Skeletal muscle cell (primary cell): ENCODE results near the gene PRR30.
"Not testable (repeated sequence)": the region's sequence is repeated elsewhere in the genome, so short reads cannot be mapped to it uniquely, and the experiment has no call there.

ENCODE experiments used
- DNase-seq: peaks from one replicate; pipeline ENCODE4 v3.0.0-alpha.2; 2010; ENCODE audit warnings: low read depth
- H3K4me3 ChIP-seq: 2 replicates; pipeline ENCODE4 v1.5.1; 2011; ENCODE audit warnings: low read depth, mild to moderate bottlenecking, control low read depth, low read length, moderate library complexity

The PRR30 gene

DNA sequence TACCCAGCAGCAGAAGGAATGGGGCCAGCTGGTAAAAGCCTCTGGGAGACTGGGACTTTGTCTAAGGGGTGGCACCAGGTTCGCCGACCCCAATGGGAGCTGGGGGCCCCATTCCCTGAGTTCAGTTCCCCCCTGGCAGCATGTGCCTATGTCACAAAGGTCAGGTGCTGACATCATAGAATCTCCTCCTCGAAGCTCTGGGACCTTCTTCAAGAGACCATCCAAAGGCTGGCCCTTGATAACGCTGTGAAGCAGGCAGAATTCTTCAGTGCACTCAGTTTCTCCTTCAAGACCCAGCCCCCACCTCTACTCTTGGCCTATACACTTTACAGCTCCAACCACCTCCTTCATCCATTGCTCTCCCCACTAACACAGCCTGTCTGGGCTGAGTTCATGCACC is at the start of gene PRR30:
Gene PRR30, minus strand, starts transcription at position 101 of the 400 bp plus-strand sequence. CDS start 1,081 bp downstream, outside the sequence.
- no peak for DNase-seq

DNA sequence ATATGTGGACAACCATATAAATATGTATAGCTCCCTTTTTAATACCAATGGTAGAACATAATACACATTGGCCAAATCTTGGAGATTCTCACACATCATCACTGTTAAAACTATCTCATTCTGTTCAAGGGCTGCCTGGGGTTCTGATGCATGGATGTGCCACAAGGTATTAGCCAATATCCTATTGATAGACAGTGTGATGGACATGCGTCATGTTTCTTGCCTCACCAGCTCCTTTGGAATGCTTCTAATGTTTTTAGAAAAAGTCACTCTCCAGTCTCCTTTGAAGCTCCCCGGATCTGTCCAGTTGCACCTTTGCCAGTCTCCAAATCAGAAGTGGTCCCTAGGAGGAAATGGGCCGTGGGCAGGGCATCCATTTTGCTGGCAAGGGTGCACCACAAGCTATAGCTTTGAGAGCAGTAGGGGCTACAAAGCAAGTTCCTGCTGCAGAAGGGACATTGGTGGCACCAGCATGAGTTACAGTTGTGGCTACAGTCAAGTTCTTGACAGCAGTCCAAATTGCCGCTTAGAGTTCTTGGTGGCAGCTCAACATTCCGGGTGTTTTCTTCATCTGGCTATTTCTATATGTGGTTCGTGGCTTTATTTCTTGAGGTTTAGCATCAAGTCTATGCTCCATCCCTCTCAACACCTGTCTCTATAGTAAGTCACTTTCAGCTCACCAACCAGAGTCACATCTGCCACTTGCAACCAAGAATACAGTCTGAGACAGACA is 47.6 kb upstream of the PRR30 start:
- DNase-seq = no peak
- no peak overlapping the region for H3K4me3 ChIP-seq

More for the DNA sequence above, at the start of gene PRR30:
- no peak within 1 kb of the TSS for H3K4me3 ChIP-seq

DNA sequence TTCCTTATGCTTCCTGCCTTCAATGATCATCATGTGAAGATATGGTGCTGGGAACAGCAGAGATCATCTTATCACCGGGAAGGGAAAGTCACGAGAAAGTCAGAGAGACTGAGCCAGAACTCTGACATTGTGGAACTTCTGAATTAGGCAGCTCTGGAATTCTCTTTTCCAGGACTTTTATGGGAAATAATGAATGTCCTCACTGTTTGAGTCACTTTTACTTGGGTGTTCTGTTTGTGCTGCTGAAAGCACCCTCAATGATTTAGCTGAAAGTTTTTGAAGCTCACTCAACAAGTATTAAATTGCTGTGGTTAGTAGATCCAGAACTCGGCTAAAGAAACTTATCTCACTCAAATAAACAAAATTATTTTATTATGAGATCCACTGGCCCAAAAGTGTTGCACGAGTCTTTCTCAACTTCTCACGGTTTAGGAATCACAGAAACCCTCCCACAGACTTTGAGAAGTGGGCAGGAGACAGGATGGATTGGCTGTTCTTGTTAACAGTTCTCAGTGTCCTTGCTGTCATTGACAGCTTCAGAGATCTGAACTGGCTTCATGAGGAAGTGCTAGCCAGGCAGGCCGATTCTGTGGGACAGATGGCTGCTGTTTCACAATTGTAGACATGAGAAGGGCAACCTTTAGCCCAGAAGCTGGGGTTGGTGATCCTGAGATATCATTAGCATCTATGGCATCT is 46.3 kb upstream of the PRR30 start:
- no peak overlapping the region for H3K4me3 ChIP-seq
- DNase-seq = no peak

DNA sequence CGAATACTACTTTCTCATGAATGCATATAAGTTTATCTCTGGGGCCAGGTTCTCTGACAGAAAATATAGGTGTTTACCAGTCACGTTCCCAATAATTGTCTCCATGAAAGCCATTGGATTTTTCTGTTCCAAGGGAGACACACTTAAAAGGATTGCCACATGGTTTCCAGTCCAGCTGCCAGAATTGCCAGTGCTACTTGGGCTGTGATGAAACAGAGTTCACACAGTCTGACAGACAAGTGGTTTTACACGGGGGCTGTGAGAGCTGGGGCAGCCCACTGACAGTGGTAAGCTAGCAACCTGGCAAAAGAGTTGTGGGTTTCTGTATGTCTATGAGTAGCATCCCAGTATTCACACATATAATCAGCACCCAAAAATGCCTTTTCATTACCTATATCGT is 44.9 kb upstream of the PRR30 start:
- no peak for DNase-seq
- H3K4me3 ChIP-seq = no peak overlapping the region

DNA sequence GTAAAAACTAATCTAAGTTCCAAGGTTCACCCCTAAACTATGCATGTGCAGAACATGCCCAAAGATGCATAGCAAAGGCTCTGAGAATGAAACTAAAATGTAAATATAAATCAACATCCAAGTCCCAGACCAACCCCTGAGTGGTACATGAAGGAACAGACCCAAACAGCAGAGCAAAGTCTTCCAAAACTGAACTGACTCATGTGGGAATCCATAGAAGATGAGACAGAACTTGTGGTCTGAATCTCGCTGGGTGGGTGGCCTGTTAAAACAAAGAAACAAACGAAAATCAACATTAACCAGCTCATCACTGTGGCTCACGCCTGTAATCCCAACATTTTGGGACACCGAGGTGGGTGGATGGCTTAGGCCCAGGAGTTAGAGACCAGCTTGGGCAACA is 43.1 kb upstream of the PRR30 start:
- H3K4me3 ChIP-seq = no peak overlapping the region
- DNase-seq = peak; percentile 43

DNA sequence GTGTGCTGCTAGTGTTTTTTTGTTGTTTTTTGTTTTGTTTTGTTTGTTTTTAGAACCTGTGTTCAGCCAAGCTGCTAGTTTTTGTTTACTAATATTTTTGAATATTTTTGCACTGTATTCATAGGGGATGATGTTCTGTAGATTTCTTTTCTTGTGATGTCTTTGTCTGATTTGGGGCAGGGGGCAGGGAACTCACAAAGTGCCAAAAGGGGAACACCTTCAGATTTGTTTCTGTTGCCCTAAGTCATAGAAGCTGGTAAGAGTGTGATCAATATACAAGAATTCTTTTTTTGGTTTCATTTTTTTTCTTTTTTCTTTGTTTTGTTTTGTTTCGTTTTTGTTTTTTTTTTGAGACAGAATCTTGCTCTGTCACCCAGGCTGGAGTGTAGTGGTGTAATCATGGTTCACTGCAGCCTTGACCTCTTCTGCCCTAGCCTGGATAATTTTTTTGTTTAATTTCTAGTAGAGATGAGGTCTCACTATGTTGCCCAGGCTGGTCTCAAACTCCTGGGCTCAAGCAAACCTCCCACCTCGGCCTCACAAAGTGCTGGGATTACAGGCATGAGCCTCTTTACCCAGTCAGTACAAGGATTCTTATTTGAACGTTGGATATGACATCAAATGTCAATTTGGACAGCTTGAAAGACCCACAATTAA is 40.3 kb upstream of the PRR30 start:
- no peak overlapping the region for H3K4me3 ChIP-seq

DNA sequence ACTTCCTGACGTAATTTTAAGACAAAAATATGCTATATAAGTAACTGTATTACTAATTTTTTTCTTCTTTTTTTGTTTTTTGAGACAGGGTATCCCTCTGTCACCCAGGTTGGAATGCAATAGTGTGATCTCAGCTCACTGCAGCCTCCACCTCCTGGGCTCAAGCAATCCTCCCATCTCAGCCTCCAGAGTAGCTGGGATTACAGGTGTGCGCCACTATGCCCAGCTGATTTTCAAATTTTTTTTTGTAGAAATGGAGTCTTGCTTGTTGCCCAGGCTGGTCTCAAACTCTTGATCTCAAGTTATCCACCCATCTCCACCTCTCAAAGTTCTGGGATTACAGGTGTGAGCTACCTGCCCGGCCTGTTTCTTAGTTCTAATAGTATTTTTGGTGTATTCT is 39.3 kb upstream of the PRR30 start:
- DNase-seq = no peak
- H3K4me3 ChIP-seq = no peak overlapping the region

More for the DNA sequence above, 40.3 kb upstream of the PRR30 start:
- DNase-seq = no peak

DNA sequence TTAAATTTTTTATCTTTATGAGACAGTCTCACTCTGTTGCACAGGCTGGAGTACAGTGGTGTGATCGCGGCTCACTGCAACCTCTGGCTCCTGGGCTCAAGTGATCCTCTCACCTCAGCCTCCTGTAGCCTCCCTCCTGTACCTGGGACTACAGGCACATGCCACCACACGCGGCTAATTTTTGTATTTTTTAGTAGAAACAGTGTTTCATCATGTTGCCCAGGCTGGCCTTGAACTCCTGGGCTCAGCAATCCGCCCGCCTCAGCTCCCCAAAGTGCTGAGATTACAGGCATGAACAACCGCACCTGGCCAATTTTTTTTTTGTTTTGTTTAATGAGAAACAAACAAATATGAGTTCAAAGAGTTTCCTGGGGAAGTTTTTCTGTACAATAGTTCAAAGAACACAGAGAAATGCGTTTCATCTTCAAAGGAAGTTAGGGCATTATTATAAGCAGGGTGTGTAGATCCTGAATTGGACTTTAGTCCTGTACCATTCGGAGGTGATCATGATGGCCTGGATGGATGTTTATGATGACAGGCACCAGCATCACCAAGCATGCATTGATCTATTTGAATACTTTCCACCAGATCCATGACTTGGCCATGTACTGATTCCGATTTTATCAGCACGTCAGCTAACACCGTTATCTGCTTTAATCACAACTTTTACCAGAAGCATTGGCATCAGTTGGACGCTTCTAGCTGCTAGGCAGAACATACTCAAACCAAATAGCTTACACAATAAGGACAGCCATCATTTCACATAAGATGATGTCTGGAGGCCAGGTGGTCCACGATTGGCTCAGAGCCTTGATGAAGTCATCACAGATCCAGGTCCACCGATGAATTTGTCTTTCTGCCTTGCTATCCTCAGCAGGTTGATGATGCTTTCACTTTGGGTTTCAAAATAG is 38.5 kb upstream of the PRR30 start:
- DNase-seq = no peak
- H3K4me3 ChIP-seq = no peak overlapping the region

DNA sequence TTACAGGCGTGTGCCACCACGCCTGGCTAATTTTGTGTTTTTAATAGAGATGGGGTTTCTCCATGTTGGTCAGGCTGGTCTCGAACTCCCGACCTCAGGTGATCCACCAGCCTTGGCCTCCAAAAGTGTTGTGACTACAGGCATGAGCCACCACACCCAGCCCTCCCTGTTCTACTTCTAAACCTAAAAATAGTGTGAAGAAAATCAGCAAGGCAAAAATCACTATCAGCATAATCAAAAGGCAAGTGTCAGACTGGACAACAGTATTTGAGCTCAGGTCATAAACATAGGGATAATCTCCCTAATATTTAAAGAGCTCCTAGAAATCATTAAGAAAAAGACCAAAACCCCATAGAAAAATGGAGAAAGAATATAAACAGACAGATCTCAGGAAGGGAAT is 36.6 kb upstream of the PRR30 start:
- not testable (repeated sequence) for DNase-seq, H3K4me3 ChIP-seq

DNA sequence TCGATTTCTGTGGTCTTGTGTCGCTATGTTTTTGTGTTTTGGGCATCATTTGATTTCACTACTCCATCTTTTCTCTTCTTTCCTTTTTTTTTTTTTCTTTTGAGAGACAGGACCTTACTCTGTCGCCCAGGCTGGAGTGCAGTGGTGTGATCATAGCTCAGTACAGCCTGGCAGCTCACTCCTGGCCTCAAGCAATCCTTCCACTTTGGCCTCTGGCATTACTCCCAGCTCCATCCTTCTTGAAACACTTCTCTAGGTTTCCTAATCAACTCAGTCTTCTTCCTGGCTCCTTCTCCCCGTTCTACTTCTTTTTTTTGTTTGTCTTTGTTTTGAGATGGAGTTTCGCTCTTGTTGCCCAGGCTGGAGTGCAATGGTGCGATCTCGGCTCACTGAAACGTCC is 36.1 kb upstream of the PRR30 start:
- H3K4me3 ChIP-seq = no peak overlapping the region
- no peak for DNase-seq

DNA sequence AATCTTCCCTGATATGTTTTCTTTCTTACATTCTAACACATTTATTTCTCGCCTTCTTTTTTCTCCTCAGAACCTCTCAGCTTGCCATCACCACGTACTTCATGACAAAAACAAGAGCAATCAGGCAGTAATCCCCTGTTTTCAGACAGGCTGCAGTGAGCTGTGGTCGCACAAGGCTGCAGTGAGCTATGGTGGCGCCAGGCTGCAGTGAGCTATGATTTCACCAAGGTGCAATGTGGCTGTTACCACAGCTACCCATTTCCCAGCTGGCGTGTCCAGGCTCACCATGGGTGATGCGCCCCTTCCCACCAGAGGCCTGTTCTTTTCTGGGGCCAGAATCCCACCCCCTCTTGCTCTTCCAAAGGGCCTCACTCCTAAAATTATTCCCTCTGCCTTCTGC is 35.4 kb upstream of the PRR30 start:
- no peak overlapping the region for H3K4me3 ChIP-seq
- no peak for DNase-seq

DNA sequence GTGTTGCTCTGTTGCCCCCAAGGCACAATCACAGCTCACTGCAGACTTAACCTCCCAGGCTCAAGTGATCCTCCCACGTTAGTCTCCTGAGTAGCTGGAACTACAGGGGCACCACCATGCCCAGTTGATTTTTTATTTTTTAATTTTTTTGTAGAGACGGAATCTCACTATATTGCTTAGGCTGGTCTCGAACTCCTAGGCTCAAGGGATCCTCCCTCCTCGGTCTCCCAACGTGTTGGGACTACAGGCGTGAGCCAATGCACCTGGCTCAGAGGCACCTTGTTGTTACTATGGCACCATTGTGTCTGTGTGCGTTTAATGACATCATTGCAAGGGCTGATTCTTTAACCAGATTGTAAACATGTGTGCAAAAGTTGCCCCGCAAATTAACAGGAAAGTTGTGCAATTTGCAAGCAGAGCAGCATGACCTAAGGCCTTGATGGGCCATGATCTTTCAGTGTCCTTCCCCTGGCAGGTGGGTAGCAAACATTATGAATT is 32.2 kb upstream of the PRR30 start:
- DNase-seq = no peak

DNA sequence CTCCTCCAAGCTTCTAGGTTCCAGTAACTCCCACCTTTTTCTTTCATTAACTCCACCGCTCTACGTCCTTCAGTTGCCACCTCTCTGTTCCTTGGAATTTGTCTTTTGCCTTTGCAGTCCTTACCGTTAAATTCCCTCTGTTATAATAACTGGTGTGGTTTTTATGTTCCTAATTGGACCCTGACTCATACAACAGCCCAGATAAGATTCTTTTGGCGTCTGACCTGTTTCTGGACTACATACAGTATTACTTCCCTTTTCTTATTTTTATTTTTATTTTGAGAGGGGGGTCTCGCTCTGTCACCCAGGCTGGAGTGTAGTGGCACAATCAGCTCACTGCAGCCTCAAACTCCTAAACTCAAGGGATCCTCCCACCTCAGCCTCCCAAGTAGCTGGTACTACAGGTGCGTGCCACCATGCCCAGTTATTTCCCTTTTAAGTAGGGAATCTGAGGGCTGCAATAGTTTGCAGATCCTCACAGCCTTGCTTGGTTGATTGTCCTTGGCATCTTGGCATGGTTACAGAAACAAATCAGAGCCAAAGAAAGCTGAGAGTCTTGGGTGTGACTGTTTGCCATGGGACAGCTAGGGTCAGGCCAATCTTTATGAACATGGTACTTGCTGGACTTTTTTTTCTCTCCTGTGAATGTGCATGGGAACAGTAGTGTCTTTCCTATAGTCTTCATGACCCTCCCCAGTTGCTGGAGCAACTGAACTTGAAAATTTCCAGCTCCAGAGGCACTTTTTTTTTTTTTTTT is 31.5 kb upstream of the PRR30 start:
- DNase-seq = no peak
- no peak overlapping the region for H3K4me3 ChIP-seq

More for the DNA sequence above, 32.2 kb upstream of the PRR30 start:
- H3K4me3 ChIP-seq = no peak overlapping the region

DNA sequence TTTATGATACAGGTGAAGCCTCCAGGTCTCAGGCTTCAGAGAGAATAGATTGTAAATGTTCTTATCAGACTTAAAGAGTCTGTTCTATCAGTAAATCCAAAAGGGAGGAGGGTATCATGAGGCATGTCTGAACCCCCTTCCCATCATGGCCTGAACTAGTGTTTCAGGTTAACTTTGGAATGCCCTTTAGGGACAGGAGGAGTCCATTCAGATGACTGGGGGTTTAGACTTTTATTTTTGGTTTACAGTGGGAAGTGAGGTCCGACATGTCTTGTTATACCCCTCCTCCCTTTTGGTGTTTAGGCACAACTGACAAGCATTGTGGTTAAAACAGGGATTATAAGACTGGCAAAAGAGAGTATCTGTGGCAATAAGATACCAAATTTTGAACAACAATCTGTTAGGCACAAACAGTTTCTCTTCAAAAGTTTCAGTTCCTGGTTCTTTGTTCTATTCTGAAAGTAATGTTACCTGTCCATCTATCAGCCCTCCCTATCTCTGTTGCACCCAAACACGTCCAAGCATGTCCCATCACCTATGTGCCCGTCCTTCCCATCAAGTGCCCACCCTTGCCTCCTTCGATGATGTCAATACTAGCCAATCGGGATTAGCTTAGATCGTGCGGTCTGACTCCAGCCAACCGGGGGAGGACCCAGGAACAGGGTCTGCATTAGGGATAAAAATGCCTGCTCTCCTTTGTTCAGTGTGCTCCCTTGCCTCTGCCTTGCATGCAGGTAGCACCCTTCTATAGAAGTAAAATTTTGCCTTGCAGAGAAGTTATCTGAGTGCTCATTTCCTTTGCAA is 26.0 kb upstream of the PRR30 start:
- no peak for DNase-seq
- H3K4me3 ChIP-seq = no peak overlapping the region

DNA sequence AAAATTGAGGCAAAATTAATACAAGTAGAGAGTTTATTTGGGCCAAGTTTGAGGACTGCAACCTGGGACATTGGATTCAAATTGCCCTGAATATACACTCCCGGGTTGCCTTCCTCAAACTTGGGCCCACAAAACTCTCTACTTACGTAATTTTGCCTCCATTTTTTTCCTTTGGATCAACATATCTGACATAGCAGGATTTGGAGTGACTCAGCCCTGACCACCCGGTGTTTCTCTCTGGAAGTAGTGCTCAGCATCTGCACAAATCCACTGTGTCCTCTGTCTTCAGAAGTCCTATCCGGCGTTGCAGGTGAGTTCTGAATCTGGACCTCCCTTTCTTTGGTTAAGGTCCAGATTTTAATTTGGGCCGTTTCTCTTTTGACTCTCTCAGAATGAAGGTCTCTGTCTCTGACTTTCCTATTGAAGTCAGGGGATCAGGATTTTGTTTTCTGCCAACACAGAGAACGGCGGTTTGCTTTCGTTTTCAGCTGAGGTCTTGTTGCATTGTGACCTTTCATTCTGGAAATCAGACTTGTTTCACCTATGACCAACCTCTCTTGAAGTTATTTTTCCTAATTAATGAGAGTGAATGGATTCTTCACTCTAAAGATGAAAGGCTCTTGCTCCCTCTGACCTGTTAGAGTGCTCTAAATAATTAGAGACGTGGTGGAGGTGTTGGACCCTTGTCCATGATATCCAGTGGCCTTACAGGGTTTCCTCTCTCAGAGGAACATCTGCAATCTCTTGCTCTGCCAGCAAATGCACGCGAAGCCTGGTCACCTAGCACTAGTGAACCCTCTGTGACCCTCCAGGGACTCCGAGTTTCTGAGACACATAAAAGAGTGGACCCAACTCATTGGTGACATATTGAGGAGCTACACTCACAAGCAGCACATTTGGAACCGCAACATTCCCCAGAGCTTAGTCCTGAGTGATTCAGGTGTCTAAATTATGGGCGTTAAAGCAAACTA is 23.2 kb upstream of the PRR30 start:
- DNase-seq = no peak
- no peak overlapping the region for H3K4me3 ChIP-seq

DNA sequence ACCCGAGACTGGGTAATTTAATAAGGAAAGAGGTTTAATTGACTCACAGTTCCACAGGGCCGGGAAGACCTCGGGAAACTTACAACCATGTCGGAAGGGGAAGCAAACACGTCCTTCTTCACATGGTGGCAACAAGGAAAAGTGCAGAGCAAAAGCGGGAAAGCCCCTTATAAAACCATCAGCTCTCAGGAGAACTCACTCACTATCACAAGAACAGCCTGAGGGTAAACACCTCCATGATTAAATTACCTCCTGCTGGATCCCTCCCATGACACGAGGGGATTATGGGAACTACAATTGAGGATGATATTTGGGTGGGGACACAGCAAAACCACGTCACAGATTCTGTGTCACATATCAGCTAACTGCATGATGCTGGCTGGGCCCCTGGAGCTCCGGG is 21.0 kb upstream of the PRR30 start:
- H3K4me3 ChIP-seq = no peak overlapping the region
- DNase-seq = no peak

DNA sequence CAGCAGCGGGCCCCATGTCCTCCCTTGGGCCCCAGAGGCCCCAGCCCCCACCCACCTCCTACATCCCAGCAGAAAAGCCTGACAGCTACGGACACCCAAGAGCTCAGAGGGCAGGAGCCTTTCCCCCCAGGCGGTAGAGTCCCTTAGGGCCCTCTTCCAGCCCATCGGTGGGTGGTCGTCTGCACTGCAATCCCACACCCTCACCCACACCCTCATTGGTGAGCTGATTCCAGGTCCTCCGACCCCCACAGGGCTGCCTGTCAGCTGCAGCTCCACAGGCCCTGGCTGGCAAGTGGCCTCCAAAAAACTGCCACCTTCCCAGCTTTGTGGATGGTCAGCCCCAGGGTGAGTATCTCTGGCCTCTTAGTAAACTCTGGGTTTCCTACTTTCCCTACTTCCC is 20.1 kb upstream of the PRR30 start:
- no peak overlapping the region for H3K4me3 ChIP-seq
- no peak for DNase-seq
